ENCODE data around the gene BTBD8. TPM values are rescaled to one million over a fixed set of nuclear protein-coding genes. Genes with fewer than 3 reads are reported as not detected.

The BTBD8 gene
- total RNA-seq, 1 donor from 2014 or later, result 14.3 TPM

DNA sequence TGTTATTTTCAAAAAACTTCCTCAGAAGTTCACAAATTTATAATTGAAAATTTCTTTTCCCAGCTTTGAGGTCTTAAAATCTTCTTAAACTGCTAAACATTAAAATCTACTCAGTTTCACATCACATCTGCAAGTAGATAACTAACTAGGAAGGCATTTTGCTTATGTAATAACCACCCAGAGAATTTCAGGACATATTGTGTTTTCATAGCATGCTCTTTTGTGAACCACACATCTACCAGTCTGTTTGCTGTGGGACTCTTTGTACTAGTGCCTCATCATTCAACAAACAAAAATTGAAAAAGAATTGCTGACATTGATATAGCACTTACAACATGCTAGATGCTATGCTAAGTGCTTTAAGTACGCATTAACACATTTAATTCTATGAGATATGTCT, 105.9 kb downstream of the BTBD8 start:
- DNase-seq (ENCODE audit: low spot score), result no peak
- Histone ChIP-seq H3K9ac (no peak overlapping the region), H3K4me1 (no peaks in the 10 kb centered on the region), H3K4me2 (no peak overlapping the region), H3K27ac (no peak overlapping the region), H3K79me2 (ENCODE audit: low read depth) (no peaks in the 10 kb centered on the region), H3K36me3 (no peaks in the 10 kb centered on the region), H2AFZ (replicated peaks) (no peak overlapping the region), H3K9me3 (ENCODE audit: low read depth) (no peaks in the 10 kb centered on the region), H4K20me1 (ENCODE audit: low read depth) (no peaks in the 10 kb centered on the region), H3K4me3 (no peak overlapping the region), H3F3A (ENCODE audit: low read depth) (no peaks in the 10 kb centered on the region), H3K27me3 (no peaks in the 10 kb centered on the region)
- no peak overlapping the region for H3K27ac Mint-ChIP-seq
- H3K36me3 Mint-ChIP-seq, result peaks cover 2% of the 10 kb centered on the region
- TF ChIP-seq EZH2 (IDR thresholded peaks at IDR 0.05) (no peak), EZH2phosphoT487 (IDR thresholded peaks at IDR 0.05) (no peak)
- TF ChIP-seq, protein P1, sequence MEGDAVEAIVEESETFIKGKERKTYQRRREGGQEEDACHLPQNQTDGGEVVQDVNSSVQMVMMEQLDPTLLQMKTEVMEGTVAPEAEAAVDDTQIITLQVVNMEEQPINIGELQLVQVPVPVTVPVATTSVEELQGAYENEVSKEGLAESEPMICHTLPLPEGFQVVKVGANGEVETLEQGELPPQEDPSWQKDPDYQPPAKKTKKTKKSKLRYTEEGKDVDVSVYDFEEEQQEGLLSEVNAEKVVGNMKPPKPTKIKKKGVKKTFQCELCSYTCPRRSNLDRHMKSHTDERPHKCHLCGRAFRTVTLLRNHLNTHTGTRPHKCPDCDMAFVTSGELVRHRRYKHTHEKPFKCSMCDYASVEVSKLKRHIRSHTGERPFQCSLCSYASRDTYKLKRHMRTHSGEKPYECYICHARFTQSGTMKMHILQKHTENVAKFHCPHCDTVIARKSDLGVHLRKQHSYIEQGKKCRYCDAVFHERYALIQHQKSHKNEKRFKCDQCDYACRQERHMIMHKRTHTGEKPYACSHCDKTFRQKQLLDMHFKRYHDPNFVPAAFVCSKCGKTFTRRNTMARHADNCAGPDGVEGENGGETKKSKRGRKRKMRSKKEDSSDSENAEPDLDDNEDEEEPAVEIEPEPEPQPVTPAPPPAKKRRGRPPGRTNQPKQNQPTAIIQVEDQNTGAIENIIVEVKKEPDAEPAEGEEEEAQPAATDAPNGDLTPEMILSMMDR (IDR thresholded peaks at IDR 0.05), result no peak
- no peaks in the 10 kb centered on the region for H3K27me3 Mint-ChIP-seq (ENCODE audit: insufficient read depth, low read depth)
- H3K4me3 Mint-ChIP-seq, result no peak overlapping the region
- H3K4me1 Mint-ChIP-seq, result no peaks in the 10 kb centered on the region
- no peaks in the 10 kb centered on the region for H3K9me3 Mint-ChIP-seq

- H3K27ac ChIP-seq, result no peak overlapping the region
Measured at GRCh38 chr1:92188436-92189255, 108.5 kb downstream of the BTBD8 start.

DNA sequence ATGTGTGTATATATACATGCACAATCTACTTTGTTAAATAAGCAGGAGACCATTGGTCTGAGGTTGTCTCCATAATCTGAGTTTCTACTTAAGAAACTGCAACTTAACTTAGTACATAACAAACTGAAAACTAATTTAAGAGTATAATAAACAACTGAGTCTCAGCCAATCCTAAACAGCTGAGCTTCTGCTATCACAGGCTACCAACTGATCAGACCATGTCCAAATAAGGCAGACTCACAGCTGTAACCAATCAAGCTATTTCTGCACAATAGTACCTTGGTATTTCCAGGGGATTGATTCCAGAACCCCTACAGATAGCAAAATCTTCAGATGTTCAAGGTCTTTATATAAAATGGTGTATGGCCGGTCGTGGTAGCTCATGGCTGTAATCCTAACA, 111.6 kb downstream of the BTBD8 start:
- no peaks in the 10 kb centered on the region for H3K27me3 ChIP-seq
- H3K79me2 ChIP-seq (ENCODE audit: low read depth), result no peaks in the 10 kb centered on the region
- H3F3A ChIP-seq (ENCODE audit: low read depth), result no peaks in the 10 kb centered on the region
- no peak for DNase-seq (ENCODE audit: low spot score)
- H3K9me3 ChIP-seq (ENCODE audit: low read depth), result no peaks in the 10 kb centered on the region
- H4K20me1 ChIP-seq (ENCODE audit: low read depth), result no peaks in the 10 kb centered on the region
- H3K4me1 ChIP-seq, result no peaks in the 10 kb centered on the region
- no peak overlapping the region for H3K27ac Mint-ChIP-seq
- H3K9me3 Mint-ChIP-seq, result no peaks in the 10 kb centered on the region
- H3K4me1 Mint-ChIP-seq, result peaks cover 2% of the 10 kb centered on the region
- no peaks in the 10 kb centered on the region for H3K27me3 Mint-ChIP-seq (ENCODE audit: insufficient read depth, low read depth)
- no peak overlapping the region for H3K4me2 ChIP-seq
- H3K36me3 ChIP-seq, result no peaks in the 10 kb centered on the region
- H2AFZ ChIP-seq (replicated peaks), result no peak overlapping the region
- H3K4me3 ChIP-seq, result no peak overlapping the region
- TF ChIP-seq EZH2phosphoT487 (IDR thresholded peaks at IDR 0.05) (no peak), EZH2 (IDR thresholded peaks at IDR 0.05) (no peak)
- TF ChIP-seq, protein P1 (IDR thresholded peaks at IDR 0.05), result no peak
- no peak overlapping the region for H3K27ac ChIP-seq
- no peak overlapping the region for H3K4me3 Mint-ChIP-seq
- H3K36me3 Mint-ChIP-seq, result no peaks in the 10 kb centered on the region
- H3K9ac ChIP-seq, result no peak overlapping the region

More at GRCh38 chr1:92188436-92189255, 108.5 kb downstream of the BTBD8 start:
- Mint-ChIP-seq H3K4me1 (peaks cover 2% of the 10 kb centered on the region), H3K27me3 (ENCODE audit: insufficient read depth, low read depth) (no peaks in the 10 kb centered on the region), H3K4me3 (no peak overlapping the region), H3K36me3 (no peaks in the 10 kb centered on the region), H3K9me3 (no peaks in the 10 kb centered on the region), H3K27ac (no peak overlapping the region)
- H3K4me3 ChIP-seq, result no peak overlapping the region
- no peaks in the 10 kb centered on the region for H4K20me1 ChIP-seq (ENCODE audit: low read depth)
- H3K79me2 ChIP-seq (ENCODE audit: low read depth), result no peaks in the 10 kb centered on the region
- no peaks in the 10 kb centered on the region for H3K36me3 ChIP-seq
- H3K9ac ChIP-seq, result no peak overlapping the region
- H2AFZ ChIP-seq (replicated peaks), result no peak overlapping the region
- H3K4me2 ChIP-seq, result no peak overlapping the region
- H3K4me1 ChIP-seq, result no peaks in the 10 kb centered on the region
- no peaks in the 10 kb centered on the region for H3K27me3 ChIP-seq
- no peaks in the 10 kb centered on the region for H3F3A ChIP-seq (ENCODE audit: low read depth)
- no peak for TF ChIP-seq EZH2phosphoT487 (IDR thresholded peaks at IDR 0.05)
- TF ChIP-seq, protein P1 (IDR thresholded peaks at IDR 0.05), result no peak
- TF ChIP-seq EZH2 (IDR thresholded peaks at IDR 0.05), result no peak
- H3K9me3 ChIP-seq (ENCODE audit: low read depth), result no peaks in the 10 kb centered on the region
- no peak for DNase-seq (ENCODE audit: low spot score)

All from neural progenitor cell (in vitro differentiated cells).